NCI-H2107 (cell line): ENCODE results near the gene MAS1.
"Not testable (repeated sequence)": the region's sequence is repeated elsewhere in the genome, so short reads cannot be mapped to it uniquely, and the experiment has no call there.

Experiments
- DNase-seq: peaks from one replicate; lab custom pipeline; 2025; lab: John Stamatoyannopoulos, UW

The MAS1 gene

GRCh38 chr6:159890792-159891191 is at the start of gene MAS1:
MAS1 (plus strand) TSS chr6:159890988; CDS start chr6:159906956, 15,968 bp downstream.
- DNase-seq: no peak

GRCh38 chr6:159842035-159842434 is 48.8 kb upstream of the MAS1 start:
- DNase-seq: no peak

GRCh38 chr6:159844737-159845645 is 45.8 kb upstream of the MAS1 start:
- DNase-seq: peak; percentile 52

- not testable (repeated sequence) for DNase-seq
Measured at GRCh38 chr6:159848552-159848951, 42.2 kb upstream of the MAS1 start.

GRCh38 chr6:159849851-159850250 is 40.9 kb upstream of the MAS1 start:
- not testable (repeated sequence) for DNase-seq

- DNase-seq: no peak
Measured at GRCh38 chr6:159852877-159853276, 37.9 kb upstream of the MAS1 start.

GRCh38 chr6:159853754-159854153 is 37.0 kb upstream of the MAS1 start:
- no peak for DNase-seq

- no peak for DNase-seq
Measured at GRCh38 chr6:159854959-159855358, 35.8 kb upstream of the MAS1 start.

GRCh38 chr6:159858259-159858658 is 32.5 kb upstream of the MAS1 start:
- DNase-seq: no peak

- DNase-seq: no peak
Measured at GRCh38 chr6:159860482-159860881, 30.3 kb upstream of the MAS1 start.

GRCh38 chr6:159862103-159862502 is 28.7 kb upstream of the MAS1 start:
- no peak for DNase-seq

GRCh38 chr6:159863341-159863740 is 27.4 kb upstream of the MAS1 start:
- peak; percentile 59 for DNase-seq

- no peak for DNase-seq
Measured at GRCh38 chr6:159865226-159865920, 25.4 kb upstream of the MAS1 start.

- DNase-seq: no peak
Measured at GRCh38 chr6:159866286-159867247, 24.2 kb upstream of the MAS1 start.

GRCh38 chr6:159871241-159871640 is 19.5 kb upstream of the MAS1 start:
- no peak for DNase-seq

GRCh38 chr6:159871906-159872305 is 18.9 kb upstream of the MAS1 start:
- no peak for DNase-seq

- no peak for DNase-seq
Measured at GRCh38 chr6:159874435-159874834, 16.4 kb upstream of the MAS1 start.

- DNase-seq: peak; percentile 69
Measured at GRCh38 chr6:159875194-159875593, 15.6 kb upstream of the MAS1 start.

- DNase-seq: no peak
Measured at GRCh38 chr6:159876242-159876641, 14.5 kb upstream of the MAS1 start.

GRCh38 chr6:159877256-159877808 is 13.5 kb upstream of the MAS1 start:
- no peak for DNase-seq

- DNase-seq: no peak
Measured at GRCh38 chr6:159878341-159878740, 12.4 kb upstream of the MAS1 start.

GRCh38 chr6:159879856-159880255 is 10.9 kb upstream of the MAS1 start:
- no peak for DNase-seq
